SKM-1 (cell line): ENCODE measurements around the gene CYB5R4.

ENCODE experiments used
- DNase-seq: peaks from one replicate; lab custom pipeline; 2025; ENCODE audit not compliant: unreplicated experiment; lab: John Stamatoyannopoulos, UW

CYB5R4 gene, protein sequence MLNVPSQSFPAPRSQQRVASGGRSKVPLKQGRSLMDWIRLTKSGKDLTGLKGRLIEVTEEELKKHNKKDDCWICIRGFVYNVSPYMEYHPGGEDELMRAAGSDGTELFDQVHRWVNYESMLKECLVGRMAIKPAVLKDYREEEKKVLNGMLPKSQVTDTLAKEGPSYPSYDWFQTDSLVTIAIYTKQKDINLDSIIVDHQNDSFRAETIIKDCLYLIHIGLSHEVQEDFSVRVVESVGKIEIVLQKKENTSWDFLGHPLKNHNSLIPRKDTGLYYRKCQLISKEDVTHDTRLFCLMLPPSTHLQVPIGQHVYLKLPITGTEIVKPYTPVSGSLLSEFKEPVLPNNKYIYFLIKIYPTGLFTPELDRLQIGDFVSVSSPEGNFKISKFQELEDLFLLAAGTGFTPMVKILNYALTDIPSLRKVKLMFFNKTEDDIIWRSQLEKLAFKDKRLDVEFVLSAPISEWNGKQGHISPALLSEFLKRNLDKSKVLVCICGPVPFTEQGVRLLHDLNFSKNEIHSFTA

DNA sequence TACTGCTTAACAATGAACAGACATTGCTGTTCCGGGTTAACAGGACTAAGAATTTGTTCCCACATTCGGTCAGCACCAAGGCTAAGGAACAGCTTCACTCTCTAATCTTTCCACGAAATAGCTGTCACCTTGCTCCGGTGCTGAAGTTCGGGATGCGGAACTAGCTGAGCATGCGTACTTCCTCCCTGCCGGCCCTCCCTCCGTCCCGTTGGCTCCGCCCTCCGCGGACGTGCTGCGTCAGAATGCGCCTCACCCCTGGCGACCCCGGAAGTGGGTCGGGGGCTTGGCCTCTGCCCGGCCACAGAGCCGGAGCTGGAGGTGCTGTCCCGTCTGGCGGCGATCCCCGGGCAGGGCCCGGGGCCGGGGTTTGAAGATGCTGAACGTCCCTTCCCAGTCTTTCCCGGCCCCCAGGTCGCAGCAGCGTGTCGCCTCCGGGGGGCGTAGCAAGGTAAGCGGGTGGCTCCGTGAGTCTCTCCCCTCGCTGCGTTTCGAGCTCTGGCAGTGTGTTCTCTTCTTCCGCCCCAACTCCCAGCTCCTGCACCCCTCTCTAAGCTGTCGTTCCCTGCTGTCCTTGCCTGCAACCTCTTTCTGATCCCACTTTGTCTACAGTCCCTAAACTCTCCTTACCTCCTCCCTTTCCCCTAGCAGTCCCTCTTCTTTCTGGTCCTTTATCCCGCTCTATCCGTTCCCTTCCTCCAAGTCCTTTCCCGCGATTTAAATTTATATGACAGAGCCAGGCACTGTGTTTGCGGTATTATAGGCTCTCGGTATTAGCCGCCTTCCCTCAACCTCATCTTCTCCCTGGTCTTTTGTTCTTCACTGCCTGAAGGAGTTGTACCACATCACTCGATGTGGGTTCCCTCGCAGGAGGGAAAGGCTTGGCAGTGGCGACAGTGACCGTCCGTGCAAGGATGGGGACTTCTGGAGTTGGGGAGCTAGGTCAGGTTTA, at the start of gene CYB5R4:
TSS of gene CYB5R4 (plus strand) at position 280 of the 949 bp plus-strand sequence. CDS start at position 374, 94 bp downstream.
- DNase-seq, result peak; percentile 82

- DNase-seq, result no peak
Observed at GRCh38 chr6:83812595-83812994, 46.9 kb upstream of the CYB5R4 start.

- no peak for DNase-seq
Observed at GRCh38 chr6:83815631-83816272, 43.7 kb upstream of the CYB5R4 start.

GRCh38 chr6:83822629-83823169, 36.8 kb upstream of the CYB5R4 start:
- DNase-seq, result no peak

DNA sequence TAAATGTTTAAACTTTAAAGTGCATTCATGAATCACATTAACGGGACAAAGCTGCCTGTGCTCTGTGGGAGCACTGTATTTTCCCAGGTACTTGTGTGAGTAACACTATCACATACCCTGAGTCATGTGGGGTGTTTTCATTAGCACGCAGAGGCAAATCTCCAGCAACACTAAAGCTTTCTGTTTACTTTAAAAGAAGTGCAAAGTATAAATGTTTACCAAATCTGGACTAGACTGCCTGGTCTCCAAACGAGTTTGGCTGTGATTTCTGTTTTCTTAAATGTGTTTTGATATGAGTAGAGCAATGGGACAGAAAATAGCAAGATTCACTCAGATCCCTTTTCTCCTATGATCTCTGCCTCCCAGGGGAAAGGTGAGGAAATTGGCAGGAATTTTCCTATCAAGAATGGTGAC, 35.1 kb upstream of the CYB5R4 start:
- DNase-seq, result no peak

DNA sequence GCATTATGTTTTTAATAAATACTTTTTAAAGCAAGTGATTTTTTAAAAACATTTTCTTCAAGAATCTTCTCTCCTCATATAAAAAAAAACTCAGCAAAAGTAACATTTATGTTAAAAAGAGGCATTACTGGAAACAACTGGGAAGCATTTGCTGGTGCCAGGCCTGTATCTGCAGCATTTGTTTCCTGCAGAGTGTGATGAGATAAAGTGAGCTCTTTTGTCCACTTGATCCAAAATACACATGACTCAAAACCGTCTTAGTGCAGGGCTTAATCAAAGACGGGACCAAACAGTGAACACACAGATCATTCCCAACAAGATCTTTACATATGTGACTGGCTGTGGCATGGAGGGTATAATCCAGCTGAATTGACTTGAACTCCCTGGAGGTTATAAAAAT, 34.7 kb upstream of the CYB5R4 start:
- no peak for DNase-seq

- no peak for DNase-seq
Observed at GRCh38 chr6:83827050-83827449, 32.4 kb upstream of the CYB5R4 start.

GRCh38 chr6:83838727-83839126, 20.8 kb upstream of the CYB5R4 start:
- no peak for DNase-seq

DNA sequence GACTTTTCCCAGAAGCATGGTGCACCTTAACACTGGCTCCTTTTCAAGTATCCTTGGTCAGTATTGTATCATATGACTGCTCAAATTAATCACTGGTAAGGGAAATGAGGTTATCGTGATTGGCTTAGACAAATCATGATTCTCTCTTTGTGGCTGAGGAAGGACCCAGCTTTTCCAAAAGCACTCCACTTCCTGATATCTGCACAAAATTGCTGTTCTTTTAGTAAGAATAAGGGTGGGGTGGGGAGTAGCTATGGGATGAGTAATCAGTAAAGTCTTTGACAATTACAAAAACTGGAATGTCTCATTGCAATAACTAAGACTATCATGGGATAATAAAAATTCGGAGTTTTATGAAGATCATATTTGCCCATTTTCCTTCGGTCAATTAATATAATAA, 15.3 kb upstream of the CYB5R4 start:
- DNase-seq, result no peak

DNA sequence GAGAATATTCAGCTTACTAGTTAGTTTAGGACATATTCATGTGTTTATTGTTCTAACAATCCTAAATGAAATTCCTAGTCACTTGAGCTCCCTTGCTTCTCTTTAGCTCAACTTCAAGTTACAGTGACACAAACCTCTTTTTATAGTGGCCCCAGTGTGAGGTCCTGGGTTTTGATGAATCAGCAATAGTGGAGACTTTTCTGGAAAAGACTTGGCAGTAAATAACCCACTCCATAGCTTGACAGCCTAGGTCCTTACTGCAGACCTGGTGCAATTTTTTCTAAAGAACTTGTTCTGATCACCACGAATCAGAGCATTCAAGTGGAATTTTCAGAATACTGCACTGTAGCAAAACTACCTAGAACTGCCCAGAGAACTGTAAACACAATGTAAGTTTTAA, 13.2 kb upstream of the CYB5R4 start:
- no peak for DNase-seq

DNA sequence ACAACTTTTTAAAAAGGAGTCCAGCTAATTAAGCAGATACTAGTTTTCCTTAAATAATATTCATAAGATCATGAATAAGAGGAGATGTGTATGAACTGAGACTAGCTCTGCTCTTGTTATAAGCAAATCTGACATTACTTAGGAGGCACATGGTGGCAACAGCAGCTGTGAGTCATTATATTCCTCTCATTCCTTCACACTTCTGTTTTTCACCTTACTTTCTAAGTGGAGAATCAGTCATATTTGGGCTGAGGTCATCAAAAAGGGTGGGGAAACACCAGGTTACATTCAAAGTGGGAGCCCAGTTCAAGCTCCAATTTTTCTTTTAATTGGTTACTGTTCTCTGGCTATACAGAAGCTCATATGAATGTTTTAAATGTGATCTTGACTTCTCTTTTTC, 12.3 kb upstream of the CYB5R4 start:
- DNase-seq, result no peak

GRCh38 chr6:83849127-83849526, 10.4 kb upstream of the CYB5R4 start:
- no peak for DNase-seq

DNA sequence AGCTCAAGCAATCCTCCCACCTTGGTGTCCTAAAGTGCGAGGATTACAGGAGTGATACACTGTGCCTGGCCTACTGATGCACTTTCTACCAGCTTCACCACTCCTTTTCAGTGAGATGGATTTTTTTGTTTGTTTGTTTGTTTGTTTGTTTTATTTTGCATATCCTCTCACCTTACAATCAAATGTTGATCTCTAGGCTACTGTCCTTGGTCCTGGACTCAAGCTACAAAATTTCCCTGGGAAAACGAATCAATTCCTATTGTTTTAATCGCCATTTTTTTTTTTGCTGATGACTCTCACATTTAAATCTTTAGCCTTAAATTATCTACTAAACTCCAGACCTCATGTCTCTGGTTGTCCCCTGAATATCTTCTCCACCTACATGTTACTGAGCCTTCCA, 9.9 kb upstream of the CYB5R4 start:
- no peak for DNase-seq

- DNase-seq, result no peak
Observed at GRCh38 chr6:83852528-83853177, 6.8 kb upstream of the CYB5R4 start.

- DNase-seq, result no peak
Observed at GRCh38 chr6:83853178-83854000, 6.1 kb upstream of the CYB5R4 start, which contains the start of gene RIPPLY2. Gene RIPPLY2 (plus strand): TSS chr6:83853360. CDS start chr6:83853417, 57 bp downstream.

DNA sequence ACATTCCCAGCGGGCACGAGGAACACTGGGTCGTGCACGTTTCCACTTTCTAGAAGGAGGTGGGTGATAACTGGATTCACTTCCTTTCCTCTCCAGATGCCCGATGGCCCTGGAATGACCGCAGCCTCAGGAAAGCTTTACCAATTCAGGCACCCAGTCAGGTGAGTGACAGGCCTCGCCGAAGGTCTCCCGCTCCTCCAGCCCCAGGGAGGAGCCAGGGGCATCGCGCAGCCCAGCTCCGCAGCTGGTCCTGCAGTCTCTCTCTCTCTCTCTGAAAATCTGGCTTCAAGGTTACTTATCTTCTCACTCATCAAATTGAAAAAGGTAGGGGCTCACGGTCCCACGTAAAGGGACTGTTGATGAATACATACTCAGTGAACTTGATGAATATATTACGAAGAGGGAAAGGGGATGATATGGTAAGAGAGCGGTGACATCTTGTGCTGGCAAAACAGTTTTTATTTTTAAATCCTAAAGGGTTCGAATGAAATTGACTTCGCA, 5.4 kb upstream of the CYB5R4 start:
- no peak for DNase-seq

DNA sequence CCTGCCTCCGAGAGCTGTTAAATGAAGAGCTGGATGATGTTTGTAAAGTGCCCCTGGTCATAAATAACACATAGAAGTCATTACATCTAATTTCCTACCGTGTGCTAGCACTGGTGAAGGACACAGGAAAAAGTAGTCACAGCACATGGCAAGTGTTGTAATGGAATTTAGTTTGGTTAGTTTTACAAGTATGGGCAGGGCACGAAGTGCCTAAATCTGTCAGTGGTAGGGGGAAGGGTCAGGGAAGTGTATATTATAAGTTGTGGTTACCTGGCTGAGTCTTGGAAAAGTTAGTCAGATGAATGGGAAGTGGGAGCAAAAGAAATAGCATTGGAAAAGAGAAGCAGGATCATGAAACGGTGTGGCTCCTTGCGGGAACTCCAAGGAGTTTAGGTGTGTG, 4.7 kb upstream of the CYB5R4 start:
- no peak for DNase-seq

GRCh38 chr6:83860359-83860755, 868 bp downstream of the CYB5R4 start:
- DNase-seq, result no peak

DNA sequence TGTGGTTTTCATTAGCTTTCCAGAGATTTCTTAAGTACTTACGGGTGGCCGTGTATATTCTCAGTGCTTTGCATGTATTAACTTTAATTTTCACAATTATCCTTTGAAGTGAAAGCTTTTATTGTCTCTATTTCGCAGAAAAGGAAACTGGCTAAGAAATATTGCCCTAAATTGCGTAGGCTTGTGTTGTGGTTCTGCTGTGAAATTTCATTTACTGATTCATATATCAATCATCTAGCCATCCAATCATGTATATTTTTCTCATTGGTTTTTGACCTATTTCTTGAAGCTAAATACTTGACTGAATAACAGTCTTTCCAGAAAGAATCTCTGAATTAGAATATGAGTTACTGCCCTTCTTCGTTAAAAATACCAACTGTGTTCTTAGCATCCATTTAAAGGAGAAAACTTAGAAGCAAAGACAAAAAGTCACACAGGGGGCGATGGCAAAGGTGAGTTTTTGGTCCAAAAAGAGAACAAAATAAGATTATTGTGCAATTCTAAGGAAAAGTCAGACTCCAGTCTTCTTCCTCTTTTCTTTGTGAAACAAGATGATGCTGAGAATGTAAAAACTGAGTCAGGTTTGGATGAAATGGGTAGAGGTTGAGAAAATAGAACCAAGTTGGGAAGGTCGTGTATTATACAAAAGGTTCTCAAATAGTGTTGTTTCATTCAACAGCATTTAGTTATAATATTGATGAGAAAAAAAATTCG, 1.4 kb downstream of the CYB5R4 start:
- peak; percentile 41 for DNase-seq
